Fibroblast of skin of scalp (primary cell): ENCODE measurements around the gene SLC9A8.
"Not testable (repeated sequence)": the region's sequence is repeated elsewhere in the genome, so short reads cannot be mapped to it uniquely, and the experiment has no call there.

Source experiments
- DNase-seq: peaks from one replicate; pipeline ENCODE4 v3.0.0-alpha.2; 2013

The SLC9A8 gene

GRCh38 chr20:49786668-49787370, 25.8 kb upstream of the SLC9A8 start:
- peak; percentile 34 for DNase-seq

GRCh38 chr20:49787371-49788357, 25.0 kb upstream of the SLC9A8 start:
- no peak for DNase-seq

- DNase-seq, result peak; percentile 78
Measured at GRCh38 chr20:49790077-49790798, 22.4 kb upstream of the SLC9A8 start.

- DNase-seq, result no peak
Measured at GRCh38 chr20:49791165-49791564, 21.5 kb upstream of the SLC9A8 start.

- DNase-seq, result no peak
Measured at GRCh38 chr20:49792006-49792405, 20.6 kb upstream of the SLC9A8 start.

- DNase-seq, result no peak
Measured at GRCh38 chr20:49792611-49793010, 20.0 kb upstream of the SLC9A8 start.

GRCh38 chr20:49794336-49795134, 18.1 kb upstream of the SLC9A8 start:
- no peak for DNase-seq

- no peak for DNase-seq
Measured at GRCh38 chr20:49795135-49795424, 17.5 kb upstream of the SLC9A8 start.

- DNase-seq, result no peak
Measured at GRCh38 chr20:49796600-49797343, 15.9 kb upstream of the SLC9A8 start.

GRCh38 chr20:49797344-49797615, 15.3 kb upstream of the SLC9A8 start:
- DNase-seq, result no peak

GRCh38 chr20:49798718-49799117, 13.9 kb upstream of the SLC9A8 start:
- DNase-seq, result no peak

- DNase-seq, result no peak
Measured at GRCh38 chr20:49799698-49800097, 12.9 kb upstream of the SLC9A8 start.

- no peak for DNase-seq
Measured at GRCh38 chr20:49803418-49803817, 9.2 kb upstream of the SLC9A8 start.

- no peak for DNase-seq
Measured at GRCh38 chr20:49804364-49804763, 8.3 kb upstream of the SLC9A8 start.

- DNase-seq, result not testable (repeated sequence)
Measured at GRCh38 chr20:49805224-49805876, 7.3 kb upstream of the SLC9A8 start.

- DNase-seq, result no peak
Measured at GRCh38 chr20:49808753-49809152, 3.9 kb upstream of the SLC9A8 start.

GRCh38 chr20:49809803-49810359, 2.7 kb upstream of the SLC9A8 start:
- DNase-seq, result no peak

GRCh38 chr20:49810491-49811190, 2.0 kb upstream of the SLC9A8 start:
- DNase-seq, result no peak

GRCh38 chr20:49811825-49812506, 662 bp upstream of the SLC9A8 start:
- DNase-seq, result peak; percentile 21
